GM18507 (cell line): ENCODE results near the gene HERC6.

ENCODE experiments used
- DNase-seq: peaks from one replicate; pipeline ENCODE4 v3.0.0; 2011; ENCODE audit warnings: low read depth; ENCODE audit not compliant: insufficient read length; ENCODE audit errors: extremely low spot score
- FAIRE-seq: peaks from 2 replicates; lab custom pipeline; 2011; peaks lifted over from hg19 to GRCh38; lab: Jason Lieb, UNC

The HERC6 gene

GRCh38 chr4:88489100-88489761 lies 110.6 kb downstream of the HERC6 start:
- DNase-seq (no peak), FAIRE-seq (no peak)
